Immature natural killer cell (primary cell): Measurements from ENCODE around the gene CSF2RB. TPM values are rescaled to one million over a fixed set of nuclear protein-coding genes. Genes with fewer than 3 reads are reported as not detected.

ENCODE experiments used
- DNase-seq, 3 donors: peaks; one replicate each; pipeline ENCODE4 v3.0.0; 2022; ENCODE audit warnings: mixed read lengths in 1 of 3
- H3K27ac Mint-ChIP-seq, 6 donors: one replicate each; pipeline ENCODE4 v1.8.0; 2020; ENCODE audit warnings: mixed read lengths in 6 of 6, mild to moderate bottlenecking in 5 of 6, inconsistent platforms in 4 of 6, moderate library complexity in 3 of 6
- H3K27me3 Mint-ChIP-seq, 3 donors: one replicate each; pipeline ENCODE4 v1.8.0; 2020 to 2021; ENCODE audit warnings: low read depth in 3 of 3, mild to moderate bottlenecking in 3 of 3, mixed read lengths in 3 of 3, moderate library complexity in 3 of 3, inconsistent platforms in 1 of 3
- H3K36me3 Mint-ChIP-seq, 3 donors: one replicate each; pipeline ENCODE4 v1.8.0; 2020; ENCODE audit warnings: mixed read lengths in 3 of 3, inconsistent platforms in 2 of 3, mild to moderate bottlenecking in 2 of 3
- H3K4me1 Mint-ChIP-seq, 2 donors: one replicate each; pipeline ENCODE4 v1.8.0; 2020; ENCODE audit warnings: inconsistent platforms in 2 of 2, mild to moderate bottlenecking in 2 of 2, mixed read lengths in 2 of 2, moderate library complexity in 1 of 2
- H3K4me3 Mint-ChIP-seq, 5 donors: one replicate each; pipeline ENCODE4 v1.8.0; 2020; ENCODE audit warnings: mild to moderate bottlenecking in 5 of 5, mixed read lengths in 5 of 5, inconsistent platforms in 3 of 5, moderate library complexity in 3 of 5
- H3K9me3 Mint-ChIP-seq, 6 donors: one replicate each; pipeline ENCODE4 v1.8.0; 2020; ENCODE audit warnings: mild to moderate bottlenecking in 6 of 6, mixed read lengths in 6 of 6, inconsistent platforms in 4 of 6, moderate library complexity in 3 of 6
- polyA plus RNA-seq, 3 donors: library from polyadenylated mRNA; unstranded; fragments of 300-500 nt; fragmentation: Illumina TruSeq; gene quantifications; one replicate each; pipeline ENCODE4 v1.2.3, GENCODE V29; 2021

CSF2RB gene
- polyA plus RNA-seq, 3 donors from 2014 or later: 0.47 to 0.77 TPM; not detected in 1

GRCh38 chr22:36940676-36941075 is 27.2 kb downstream of the CSF2RB start:
- no peaks in the 10 kb centered on the region for H3K4me1 Mint-ChIP-seq
- H3K9me3 Mint-ChIP-seq: no peaks in the 10 kb centered on the region
- no peaks in the 10 kb centered on the region for H3K36me3 Mint-ChIP-seq
- peaks cover 0 to 15% (median 3%) of the 10 kb centered on the region in 3 donors for H3K27me3 Mint-ChIP-seq
- H3K4me3 Mint-ChIP-seq: no peak overlapping the region
- no peak for DNase-seq
- no peak overlapping the region for H3K27ac Mint-ChIP-seq

GRCh38 chr22:36942556-36942955 is 29.1 kb downstream of the CSF2RB start:
- Mint-ChIP-seq H3K36me3 (no peaks in the 10 kb centered on the region), H3K4me1 (no peaks in the 10 kb centered on the region), H3K27ac (no peak overlapping the region), H3K4me3 (no peak overlapping the region), H3K27me3 (peaks cover 0 to 12% (median 3%) of the 10 kb centered on the region in 3 donors), H3K9me3 (no peaks in the 10 kb centered on the region)
- DNase-seq: no peak

DNA sequence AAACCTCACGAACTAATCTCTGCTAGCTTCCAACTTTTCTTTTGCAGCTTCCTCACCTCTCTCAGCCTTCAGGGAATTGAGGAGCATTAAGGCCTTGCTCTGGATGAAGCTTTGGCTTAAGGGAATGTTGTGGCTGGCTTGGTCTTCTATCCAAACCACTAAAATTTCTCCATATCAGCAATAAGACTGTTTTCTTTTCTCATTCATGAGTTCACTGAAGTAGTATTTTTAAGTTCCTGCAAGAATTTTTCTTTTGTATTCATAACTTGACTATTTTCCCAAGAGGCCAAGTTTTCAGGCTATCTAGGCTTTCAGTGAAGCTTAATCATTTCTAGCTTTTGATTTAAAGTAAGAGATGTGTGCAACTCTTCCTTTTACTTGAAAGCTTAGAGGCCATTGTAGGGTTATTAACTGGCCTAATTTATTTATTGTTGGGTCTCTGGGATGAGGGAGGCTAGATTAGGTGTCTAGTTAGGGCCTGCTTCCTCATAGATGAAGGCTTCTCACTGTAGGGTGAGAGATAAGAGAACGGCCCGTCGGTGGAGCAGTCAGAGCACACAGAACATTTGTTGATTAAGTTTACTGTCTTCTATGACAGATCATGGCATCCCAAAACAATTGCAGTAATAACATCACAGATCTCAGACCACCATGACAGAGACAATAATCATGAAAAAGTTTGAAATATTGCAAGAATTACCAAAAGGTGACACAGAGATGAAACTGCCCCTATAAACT is 33.2 kb downstream of the CSF2RB start:
- Mint-ChIP-seq H3K27me3 (peaks cover 1 to 13% (median 2%) of the 10 kb centered on the region in 3 donors), H3K9me3 (no peaks in the 10 kb centered on the region)

DNA sequence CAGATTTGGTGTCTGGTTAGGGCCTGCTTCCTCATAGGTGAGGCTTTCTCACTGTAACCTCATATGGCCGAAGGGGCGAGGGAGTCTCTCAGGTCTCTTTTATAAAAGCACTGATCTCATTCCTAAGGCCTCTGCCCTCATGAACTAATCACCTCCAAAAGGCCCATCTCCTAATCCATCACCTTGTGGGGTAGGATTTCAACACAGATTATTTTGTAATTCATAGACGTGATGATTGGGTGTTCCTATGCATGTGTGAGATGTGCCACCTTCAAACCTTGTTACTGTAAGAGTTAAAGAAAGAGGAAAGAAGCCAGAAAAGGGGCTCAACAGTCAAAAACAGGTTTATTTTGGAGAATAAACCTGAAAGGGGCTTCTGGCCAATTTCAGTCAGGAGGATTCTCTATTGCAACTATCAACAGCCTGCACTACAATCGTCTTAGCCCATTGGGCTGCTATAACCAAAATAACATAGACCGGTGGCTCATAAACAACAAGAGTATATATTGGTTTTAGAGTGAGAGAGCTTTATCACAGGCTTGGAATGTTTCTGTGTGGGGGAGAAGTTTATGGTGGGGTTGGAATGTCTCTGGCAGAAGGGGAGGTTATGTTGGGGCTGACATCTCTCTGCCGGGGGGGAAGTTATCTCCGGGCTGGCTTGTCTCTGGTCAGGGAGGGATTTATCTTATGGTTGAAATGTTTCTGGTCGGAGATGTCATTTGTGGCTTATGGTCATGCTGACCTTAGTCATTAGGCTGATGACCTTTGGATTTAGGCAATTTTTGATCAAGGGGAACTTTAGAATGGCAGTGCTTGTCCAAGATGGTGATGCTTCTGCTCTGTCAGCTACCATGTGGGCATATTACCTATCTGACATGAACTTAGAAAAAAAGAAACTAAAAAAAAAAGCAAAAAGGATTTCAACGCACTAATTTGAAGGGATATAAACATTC is 35.1 kb downstream of the CSF2RB start:
- no peaks in the 10 kb centered on the region for H3K4me1 Mint-ChIP-seq
- no peak overlapping the region for H3K27ac Mint-ChIP-seq
- no peaks in the 10 kb centered on the region for H3K36me3 Mint-ChIP-seq

More for the DNA sequence above, 33.2 kb downstream of the CSF2RB start:
- Mint-ChIP-seq H3K27ac (no peak overlapping the region), H3K4me1 (no peaks in the 10 kb centered on the region), H3K36me3 (no peaks in the 10 kb centered on the region), H3K4me3 (no peak overlapping the region)
- no peak for DNase-seq

GRCh38 chr22:36950797-36951590 is 37.6 kb downstream of the CSF2RB start:
- H3K27me3 Mint-ChIP-seq: peaks cover 3 to 10% (median 4%) of the 10 kb centered on the region in 3 donors
- no peaks in the 10 kb centered on the region for H3K9me3 Mint-ChIP-seq
- no peak for DNase-seq
- H3K4me1 Mint-ChIP-seq: no peaks in the 10 kb centered on the region
- H3K36me3 Mint-ChIP-seq: no peaks in the 10 kb centered on the region
- H3K4me3 Mint-ChIP-seq: no peak overlapping the region
- H3K27ac Mint-ChIP-seq: no peak overlapping the region

More for the DNA sequence above, 35.1 kb downstream of the CSF2RB start:
- H3K9me3 Mint-ChIP-seq: no peaks in the 10 kb centered on the region
- H3K4me3 Mint-ChIP-seq: no peak overlapping the region
- peaks cover 3 to 14% (median 4%) of the 10 kb centered on the region in 3 donors for H3K27me3 Mint-ChIP-seq
- no peak for DNase-seq

DNA sequence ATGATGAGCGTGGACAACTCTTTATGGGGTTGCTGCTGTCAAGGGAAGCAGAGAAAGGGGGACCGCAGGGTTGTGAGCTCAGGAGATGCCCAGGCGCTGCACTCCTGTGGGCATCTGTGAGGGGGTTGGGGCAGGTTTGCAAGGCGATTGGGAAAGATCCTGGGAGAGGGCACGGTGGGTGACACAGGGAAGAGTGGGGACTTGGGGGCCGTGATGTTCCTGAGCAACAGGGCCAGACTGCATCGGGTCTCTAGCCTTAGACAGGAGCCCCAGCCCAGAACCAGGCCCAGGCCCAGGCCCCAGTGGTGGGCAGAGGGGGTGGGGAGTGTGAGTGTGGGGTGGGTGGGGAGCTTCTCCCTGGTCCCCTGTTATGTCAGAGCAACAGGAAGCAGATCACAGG is 38.3 kb downstream of the CSF2RB start:
- no peak overlapping the region for H3K4me3 Mint-ChIP-seq
- DNase-seq: no peak
- peaks cover 4 to 10% (median 6%) of the 10 kb centered on the region in 3 donors for H3K27me3 Mint-ChIP-seq
- H3K27ac Mint-ChIP-seq: no peak overlapping the region
- no peaks in the 10 kb centered on the region for H3K4me1 Mint-ChIP-seq
- no peaks in the 10 kb centered on the region for H3K36me3 Mint-ChIP-seq
- H3K9me3 Mint-ChIP-seq: peaks cover 0 to under 1% (median 0%) of the 10 kb centered on the region in 6 donors

DNA sequence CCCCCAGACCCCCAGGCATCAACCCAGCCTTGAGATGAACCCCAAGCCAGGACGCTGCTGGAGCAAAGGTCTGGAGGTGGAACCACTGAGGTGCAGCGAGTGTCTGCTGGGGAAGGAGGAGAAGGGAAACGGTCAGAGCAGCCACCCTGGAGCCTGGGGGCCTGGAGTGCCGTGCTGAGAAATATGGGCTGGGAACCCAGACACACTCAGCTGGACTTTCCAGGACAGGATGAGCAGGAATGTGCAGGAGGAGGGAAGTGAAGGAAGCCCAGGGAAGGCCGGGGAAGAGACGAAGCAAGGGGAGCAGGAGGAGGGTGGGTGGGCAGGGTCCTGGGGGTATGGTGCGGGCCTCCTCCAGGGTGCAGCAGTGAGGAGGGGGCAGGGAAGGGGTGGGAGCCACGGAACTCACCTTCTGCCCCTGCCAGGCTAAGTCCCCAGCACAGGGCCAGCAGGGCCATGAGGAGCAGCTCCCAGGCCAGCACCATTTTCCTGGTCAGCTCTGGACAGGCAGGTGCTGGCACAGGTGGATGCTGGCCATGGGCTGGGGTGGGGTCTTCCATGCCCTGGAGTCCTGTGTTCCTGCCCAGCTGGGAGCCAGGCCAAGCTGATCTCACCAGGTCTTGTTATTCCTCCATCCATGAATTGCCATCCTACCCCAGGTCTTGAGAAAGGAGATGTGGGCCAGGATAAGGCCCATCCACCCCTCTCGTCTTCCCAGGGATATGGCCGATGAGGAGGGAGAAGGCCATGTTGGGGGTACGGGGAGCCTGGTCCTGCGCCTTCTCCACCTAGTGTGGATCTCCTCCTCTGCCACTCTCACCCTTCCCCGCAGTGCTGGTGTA is 40.0 kb downstream of the CSF2RB start:
- no peaks in the 10 kb centered on the region for H3K4me1 Mint-ChIP-seq
- DNase-seq: no peak
- H3K9me3 Mint-ChIP-seq: peaks cover 0 to 4% (median 0%) of the 10 kb centered on the region in 6 donors
- no peak overlapping the region for H3K27ac Mint-ChIP-seq
- H3K4me3 Mint-ChIP-seq: no peak overlapping the region
- H3K36me3 Mint-ChIP-seq: no peaks in the 10 kb centered on the region
- peaks cover 4 to 11% (median 8%) of the 10 kb centered on the region in 3 donors for H3K27me3 Mint-ChIP-seq

- H3K27me3 Mint-ChIP-seq: peaks cover 4 to 13% (median 8%) of the 10 kb centered on the region in 3 donors
- peak overlapping the region in 1 of 6 donors; percentile 85 for H3K27ac Mint-ChIP-seq
- no peak overlapping the region for H3K4me3 Mint-ChIP-seq
- H3K36me3 Mint-ChIP-seq: no peaks in the 10 kb centered on the region
- H3K4me1 Mint-ChIP-seq: no peaks in the 10 kb centered on the region
- peaks cover 0 to 4% (median 0%) of the 10 kb centered on the region in 6 donors for H3K9me3 Mint-ChIP-seq
- no peak for DNase-seq
Measured at GRCh38 chr22:36954251-36955014, 41.0 kb downstream of the CSF2RB start.

DNA sequence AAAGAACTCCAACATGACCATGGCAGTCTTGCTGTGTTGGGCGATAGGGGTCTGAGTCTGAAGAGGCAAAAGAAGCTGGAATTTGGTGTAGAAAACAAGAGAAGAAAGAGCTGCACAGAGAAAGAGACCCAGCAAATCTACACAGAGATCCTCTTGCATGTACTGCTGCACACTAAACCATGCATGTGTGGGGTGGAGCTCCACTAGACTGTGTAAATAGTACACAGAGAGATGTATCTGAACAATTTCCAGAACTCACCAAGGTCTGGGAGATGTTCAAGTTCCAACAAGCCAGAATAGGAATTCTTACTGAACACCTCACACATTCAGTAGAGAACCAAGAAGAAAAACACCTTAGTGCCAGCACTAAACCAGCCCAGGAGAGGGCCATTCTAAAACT is 42.3 kb downstream of the CSF2RB start:
- no peak overlapping the region for H3K27ac Mint-ChIP-seq
- H3K9me3 Mint-ChIP-seq: peaks cover 0 to 4% (median 0%) of the 10 kb centered on the region in 6 donors
- peaks cover 2 to 12% (median 8%) of the 10 kb centered on the region in 3 donors for H3K27me3 Mint-ChIP-seq
- no peak for DNase-seq
- H3K36me3 Mint-ChIP-seq: no peaks in the 10 kb centered on the region
- no peaks in the 10 kb centered on the region for H3K4me1 Mint-ChIP-seq
- H3K4me3 Mint-ChIP-seq: no peak overlapping the region

DNA sequence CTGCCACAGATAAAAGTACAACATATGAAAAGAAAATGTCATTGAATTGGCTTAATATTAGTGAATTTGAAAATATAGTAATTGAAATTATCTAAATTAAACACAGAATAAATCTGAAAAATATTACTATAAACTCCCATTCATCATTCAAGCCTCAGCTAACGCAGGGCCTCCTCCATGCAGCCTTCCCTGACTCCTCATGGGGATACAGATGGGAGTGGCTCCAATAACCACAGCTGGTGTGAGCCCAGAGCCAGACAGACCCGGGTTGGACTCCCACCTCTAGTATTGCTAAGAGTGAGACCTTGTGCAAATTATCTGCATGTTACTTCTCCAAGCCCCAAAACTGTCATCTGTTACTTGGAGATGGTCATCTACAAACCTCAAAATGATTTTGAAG is 44.9 kb downstream of the CSF2RB start:
- Mint-ChIP-seq H3K36me3 (no peaks in the 10 kb centered on the region), H3K27ac (no peak overlapping the region), H3K9me3 (peaks cover 0 to 4% (median 0%) of the 10 kb centered on the region in 6 donors), H3K4me1 (no peaks in the 10 kb centered on the region), H3K27me3 (peaks cover 3 to 13% (median 11%) of the 10 kb centered on the region in 3 donors), H3K4me3 (no peak overlapping the region)
- no peak for DNase-seq

DNA sequence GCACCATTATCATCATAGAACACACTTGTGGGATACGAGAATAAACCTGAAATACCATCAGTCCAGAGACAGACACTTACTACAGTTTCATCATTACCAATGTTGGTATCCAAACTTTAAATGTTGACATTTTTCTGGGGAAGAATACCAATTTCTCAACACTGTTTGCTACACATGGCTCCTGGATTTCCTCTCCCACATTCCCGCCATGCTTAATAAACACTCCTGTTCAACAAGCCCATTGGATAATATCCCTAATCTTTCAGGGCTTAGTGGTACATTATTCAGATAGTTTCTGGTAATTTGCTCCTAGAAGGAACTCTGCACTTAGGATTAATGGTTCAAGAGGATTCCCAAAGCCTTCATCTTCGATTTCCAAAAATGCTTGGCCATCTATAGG is 48.2 kb downstream of the CSF2RB start:
- no peaks in the 10 kb centered on the region for H3K4me1 Mint-ChIP-seq
- H3K36me3 Mint-ChIP-seq: no peaks in the 10 kb centered on the region
- H3K9me3 Mint-ChIP-seq: peaks cover 0 to 4% (median 0%) of the 10 kb centered on the region in 6 donors
- no peak overlapping the region for H3K27ac Mint-ChIP-seq
- no peak overlapping the region for H3K4me3 Mint-ChIP-seq
- DNase-seq: no peak
- H3K27me3 Mint-ChIP-seq: peaks cover 3 to 16% (median 8%) of the 10 kb centered on the region in 3 donors

- no peak overlapping the region for H3K4me3 Mint-ChIP-seq
- no peak for DNase-seq
- peaks cover 3 to 14% (median 7%) of the 10 kb centered on the region in 3 donors for H3K27me3 Mint-ChIP-seq
- no peaks in the 10 kb centered on the region for H3K4me1 Mint-ChIP-seq
- no peaks in the 10 kb centered on the region for H3K9me3 Mint-ChIP-seq
- no peak overlapping the region for H3K27ac Mint-ChIP-seq
- no peaks in the 10 kb centered on the region for H3K36me3 Mint-ChIP-seq
Measured at GRCh38 chr22:36963302-36963701, 49.9 kb downstream of the CSF2RB start.
